GM18868 (cell line): Measurements from ENCODE around the gene ZBTB20.

Experiments used
- ATAC-seq: cut with Tn5 transposase; IDR thresholded peaks from one replicate; pipeline ENCODE4 v1.9.1; 2021; ENCODE audit warnings: mild to moderate bottlenecking, moderate library complexity; ENCODE audit not compliant: unreplicated experiment

Gene ZBTB20

GRCh38 chr3:114435386-114436115 is 711.5 kb downstream of the ZBTB20 start:
- ATAC-seq: no peak

- ATAC-seq: no peak
These were observed 714.8 kb downstream of the ZBTB20 start for GRCh38 chr3:114432310-114432709.

- peak; percentile 88 for ATAC-seq
These were observed 719.0 kb downstream of the ZBTB20 start for GRCh38 chr3:114428044-114428595.

- ATAC-seq: peak; percentile 38
These were observed 719.6 kb downstream of the ZBTB20 start for GRCh38 chr3:114427285-114428043.

GRCh38 chr3:114424337-114424736 is 722.8 kb downstream of the ZBTB20 start:
- ATAC-seq: no peak

- ATAC-seq: no peak
These were observed 725.9 kb downstream of the ZBTB20 start for GRCh38 chr3:114421204-114421603.

GRCh38 chr3:114420072-114420471 is 727.0 kb downstream of the ZBTB20 start:
- ATAC-seq: no peak

GRCh38 chr3:114418724-114419543 is 728.2 kb downstream of the ZBTB20 start:
- ATAC-seq: peak; percentile 79

GRCh38 chr3:114418107-114418506 is 729.0 kb downstream of the ZBTB20 start:
- ATAC-seq: peak; percentile 77

GRCh38 chr3:114417675-114418074 is 729.4 kb downstream of the ZBTB20 start:
- ATAC-seq: peak; percentile 9

- no peak for ATAC-seq
These were observed 729.8 kb downstream of the ZBTB20 start for GRCh38 chr3:114417265-114417664.

- ATAC-seq: peak; percentile 83
These were observed 735.0 kb downstream of the ZBTB20 start for GRCh38 chr3:114411811-114412803.

GRCh38 chr3:114411190-114411668 is 735.9 kb downstream of the ZBTB20 start:
- ATAC-seq: no peak

GRCh38 chr3:114408736-114409670 is 738.1 kb downstream of the ZBTB20 start:
- ATAC-seq: no peak

- no peak for ATAC-seq
These were observed 740.2 kb downstream of the ZBTB20 start for GRCh38 chr3:114406922-114407321.

GRCh38 chr3:114406286-114406685 is 740.8 kb downstream of the ZBTB20 start:
- no peak for ATAC-seq

GRCh38 chr3:114405202-114405990 is 741.7 kb downstream of the ZBTB20 start:
- peak; percentile 98 for ATAC-seq

GRCh38 chr3:114404590-114404989 is 742.5 kb downstream of the ZBTB20 start:
- no peak for ATAC-seq
